Colonic mucosa (tissue), 4 donors: Measurements from ENCODE around the gene ACTMAP. TPM values are rescaled to one million over a fixed set of nuclear protein-coding genes. Genes with fewer than 3 reads are reported as not detected.

Source experiments
- DNase-seq: peaks from one replicate; pipeline ENCODE4 v3.0.0-alpha.2; 2020
- H3K27ac ChIP-seq: fragments of 200-600 bp; one replicate; pipeline ENCODE4 v1.8.0; 2021
- H3K27me3 ChIP-seq: fragments of 200-600 bp; one replicate; pipeline ENCODE4 v1.8.0; 2021
- H3K36me3 ChIP-seq: fragments of 200-600 bp; one replicate; pipeline ENCODE4 v1.8.0; 2021
- H3K4me1 ChIP-seq: fragments of 200-600 bp; one replicate; pipeline ENCODE4 v1.8.0; 2021; ENCODE audit warnings: mild to moderate bottlenecking
- H3K4me3 ChIP-seq: fragments of 200-600 bp; one replicate; pipeline ENCODE4 v1.8.0; 2021
- H3K9ac ChIP-seq, 2 donors: one replicate each; pipeline ENCODE4 v1.7.0; 2013; ENCODE audit warnings: control low read depth in 2 of 2, low read depth in 2 of 2, low read length in 2 of 2
- H3K9me3 ChIP-seq: fragments of 200-600 bp; one replicate; pipeline ENCODE4 v1.8.0; 2021
- CTCF ChIP-seq: fragments of 200-600 bp; IDR thresholded peaks from one replicate; pipeline ENCODE4 v1.8.0; 2022; ENCODE audit warnings: antibody characterized with exemption, mild to moderate bottlenecking
- intact Hi-C: fragments of 100-400 bp; cut with DNase I; formaldehyde crosslinking; loops from one replicate; pipeline ENCODE4 v1.14.1; 2022
- total RNA-seq, 2 donors: library from RNA; stranded (reverse); fragmentation: NEBNext Ultra II Directional in 1 of 2; extraction: Animal tissue kit (Norgen Biotek cat#: 25700) in 1 of 2; gene quantifications; one replicate each; pipeline ENCODE4 v1.2.1, GENCODE V29; 2021
- donor health status: healthy.
- donor health status: DM: no; HTN: no; CAD: no.
- donor health status: DM: no; HTN: no; CAD: no.

Gene ACTMAP
- total RNA-seq, 2 donors from 2014 or later: 11.1 to 18.7 TPM

- DNase-seq: no peak
- no peak for TF ChIP-seq CTCF
- H3K4me1 ChIP-seq: peaks cover 14% of the 10 kb centered on the region
- H3K27ac ChIP-seq: peak overlapping the region; percentile 88
- intact Hi-C loops: no loop called here
- peak overlapping the region; percentile 51 for H3K4me3 ChIP-seq
- no peaks in the 10 kb centered on the region for H3K9me3 ChIP-seq
- no peaks in the 10 kb centered on the region for H3K27me3 ChIP-seq
- peak overlapping the region; percentile 72 to 98 for H3K9ac ChIP-seq
- no peaks in the 10 kb centered on the region for H3K36me3 ChIP-seq
Observed at GRCh38 chr19:40752257-40752781, 2.0 kb upstream of the ACTMAP start.

DNA sequence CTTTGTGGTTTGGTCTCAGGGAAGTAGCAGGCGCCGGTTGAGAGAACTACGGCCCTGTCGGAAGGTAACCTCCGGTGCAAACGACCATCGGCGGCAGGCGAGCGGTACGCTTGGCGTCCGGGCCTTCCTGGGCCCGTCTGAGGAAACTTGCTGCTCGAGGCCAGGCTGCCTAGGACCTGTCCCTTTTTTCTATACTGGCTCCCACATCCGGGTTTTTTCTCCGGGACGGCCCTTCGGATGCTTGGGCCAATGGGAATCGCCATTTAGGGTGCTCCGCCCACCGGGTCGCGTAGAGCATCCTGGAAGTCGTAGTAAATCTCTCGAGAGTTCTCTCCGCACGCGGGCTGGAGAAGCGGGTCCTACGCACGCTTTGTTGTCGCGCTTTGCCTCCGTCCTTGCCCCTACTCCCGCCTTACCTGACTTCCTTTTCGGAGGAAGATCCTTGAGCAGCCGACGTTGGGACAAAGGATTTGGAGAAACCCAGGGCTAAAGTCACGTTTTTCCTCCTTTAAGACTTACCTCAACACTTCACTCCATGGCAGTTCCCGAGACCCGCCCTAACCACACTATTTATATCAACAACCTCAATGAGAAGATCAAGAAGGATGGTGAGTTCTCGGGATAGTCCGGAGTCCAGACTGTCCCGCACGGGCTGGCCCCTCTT is 729 bp upstream of the ACTMAP start, which contains the start of gene SNRPA:
TSS of gene SNRPA (plus strand) at position 330 of the 664 bp plus-strand sequence. CDS start at position 536, 206 bp downstream.
- no peak for TF ChIP-seq CTCF
- H3K4me1 ChIP-seq: peaks cover 14% of the 10 kb centered on the region
- peak within 1 kb of the TSS; percentile 51 for H3K4me3 ChIP-seq
- H3K27ac ChIP-seq: peak within 1 kb of the TSS; percentile 88
- H3K9ac ChIP-seq: peak within 1 kb of the TSS; percentile 72 to 98
- intact Hi-C loops: no loop called here
- H3K9me3 ChIP-seq: no peaks in the 10 kb centered on the region
- H3K36me3 ChIP-seq: no peaks in the 10 kb centered on the region
- no peaks in the 10 kb centered on the region for H3K27me3 ChIP-seq
- DNase-seq: peak; percentile 97

DNA sequence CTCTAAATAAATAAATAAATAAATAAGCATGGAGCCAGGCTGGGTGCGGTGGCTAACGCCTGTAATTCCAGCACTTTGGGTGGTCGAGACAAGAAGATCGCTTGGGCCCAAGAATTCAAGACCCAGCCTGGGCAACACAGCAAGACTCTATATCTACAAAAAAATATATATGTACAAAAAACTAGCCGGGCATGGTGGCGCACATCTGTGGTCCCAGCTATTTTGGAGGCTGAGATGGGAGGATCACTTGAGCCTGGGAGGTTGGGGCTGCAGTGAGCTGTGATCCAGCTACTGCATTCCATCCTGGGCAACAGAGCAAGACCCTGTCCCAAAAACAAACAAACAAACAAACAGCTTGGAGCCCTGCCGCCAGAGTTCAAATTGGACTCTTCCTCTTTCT is 2.7 kb downstream of the ACTMAP start:
- no peak overlapping the region for H3K27ac ChIP-seq
- no peak overlapping the region for H3K4me3 ChIP-seq
- TF ChIP-seq CTCF: no peak
- H3K36me3 ChIP-seq: no peaks in the 10 kb centered on the region
- intact Hi-C loops: no loop called here
- no peaks in the 10 kb centered on the region for H3K27me3 ChIP-seq
- peaks cover 5% of the 10 kb centered on the region for H3K4me1 ChIP-seq
- no peak for DNase-seq
- no peaks in the 10 kb centered on the region for H3K9me3 ChIP-seq
- no peak overlapping the region for H3K9ac ChIP-seq

DNA sequence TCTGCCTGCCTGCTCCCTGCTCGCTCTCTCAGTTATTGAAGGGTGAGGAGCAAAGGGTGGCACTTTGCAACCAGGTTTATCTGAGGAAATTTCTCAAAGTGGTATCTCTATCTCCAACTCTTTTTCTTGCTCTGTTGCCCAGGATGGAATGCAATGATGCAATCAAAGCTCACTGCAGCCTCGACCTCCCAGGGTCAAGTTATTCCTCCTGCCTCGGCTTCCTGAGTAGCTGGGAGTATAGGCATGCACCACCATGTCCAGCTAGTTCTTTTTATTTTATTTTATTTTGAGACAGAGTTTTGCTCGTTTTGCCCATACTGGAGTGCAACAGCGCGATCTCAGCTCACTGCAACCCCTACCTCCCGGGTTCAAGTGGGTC is 4.9 kb downstream of the ACTMAP start:
- H3K27ac ChIP-seq: no peak overlapping the region
- H3K9ac ChIP-seq: no peak overlapping the region
- DNase-seq: no peak
- TF ChIP-seq CTCF: no peak
- no peak overlapping the region for H3K4me3 ChIP-seq
- no peaks in the 10 kb centered on the region for H3K36me3 ChIP-seq
- peaks cover 5% of the 10 kb centered on the region for H3K4me1 ChIP-seq
- no peaks in the 10 kb centered on the region for H3K9me3 ChIP-seq
- intact Hi-C loops: no loop called here
- H3K27me3 ChIP-seq: no peaks in the 10 kb centered on the region

GRCh38 chr19:40744554-40745401 is 5.5 kb downstream of the ACTMAP start:
- DNase-seq: no peak
- H3K4me1 ChIP-seq: peaks cover 5% of the 10 kb centered on the region
- TF ChIP-seq CTCF: no peak

More at GRCh38 chr19:40744554-40745401, 5.5 kb downstream of the ACTMAP start:
- Histone ChIP-seq H3K36me3 (no peaks in the 10 kb centered on the region), H3K27ac (no peak overlapping the region), H3K9ac (no peak overlapping the region), H3K27me3 (no peaks in the 10 kb centered on the region), H3K9me3 (no peaks in the 10 kb centered on the region), H3K4me3 (no peak overlapping the region)
- intact Hi-C loops: no loop called here
